GM19193 (cell line): ENCODE measurements around the gene ENTPD1.

Experiments used
- POLR2A ChIP-seq: IDR thresholded peaks from 4 replicates; pipeline ENCODE4 v1.6.1; 2011; ENCODE audit not compliant: insufficient read depth, insufficient read length; ENCODE audit errors: extremely low read depth

The ENTPD1 gene

GRCh38 chr10:95788830-95789229 lies 32.9 kb downstream of the ENTPD1 start:
- TF ChIP-seq POLR2A: no peak

DNA sequence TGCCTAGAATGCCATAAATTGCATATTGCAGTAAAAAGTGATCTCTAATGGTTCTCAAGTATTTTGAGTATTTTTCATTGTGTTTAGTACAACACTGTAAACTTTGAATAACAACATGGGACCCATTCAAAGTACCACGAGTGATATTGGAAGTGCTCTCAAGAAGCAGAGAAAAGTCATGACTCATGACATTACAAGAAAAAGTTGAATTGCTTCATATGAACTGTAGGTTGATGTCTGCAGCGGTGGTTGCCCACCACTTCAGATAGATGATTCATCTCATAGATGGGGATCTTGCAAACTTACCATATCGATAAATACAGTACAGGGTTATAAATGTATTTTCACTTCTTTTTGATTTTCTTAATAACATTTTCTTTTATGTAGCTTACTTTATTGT lies 33.9 kb downstream of the ENTPD1 start:
- TF ChIP-seq POLR2A: no peak

- peak; percentile 38 for TF ChIP-seq POLR2A
Observed at GRCh38 chr10:95790982-95791381, 35.0 kb downstream of the ENTPD1 start.

DNA sequence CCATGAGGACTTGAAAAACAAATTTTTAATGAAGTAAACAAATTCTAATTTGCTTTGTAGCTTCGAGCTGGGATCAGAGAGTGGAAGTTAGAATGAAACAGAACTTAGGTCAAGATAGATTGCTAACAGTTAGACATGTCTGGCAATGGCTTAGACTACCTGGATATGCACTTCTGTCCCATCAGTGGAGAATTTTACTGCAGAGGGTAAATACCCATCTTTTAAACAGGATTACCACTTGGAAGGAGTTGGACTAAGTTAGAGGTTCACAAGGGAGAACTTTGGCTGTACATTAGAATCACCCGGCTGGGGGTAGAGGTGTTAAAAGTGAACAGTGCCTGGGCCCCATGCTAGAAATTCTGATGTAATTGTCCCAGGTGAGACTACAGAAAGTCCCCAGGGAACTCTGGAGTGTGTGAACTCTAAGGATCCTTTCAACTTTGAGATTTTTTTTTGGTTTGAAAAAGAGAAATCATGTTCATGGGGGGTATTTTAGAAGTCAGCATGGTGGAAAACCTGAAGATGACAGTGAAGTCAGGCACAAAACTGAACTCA lies 35.5 kb downstream of the ENTPD1 start:
- TF ChIP-seq POLR2A: peak; percentile 27

DNA sequence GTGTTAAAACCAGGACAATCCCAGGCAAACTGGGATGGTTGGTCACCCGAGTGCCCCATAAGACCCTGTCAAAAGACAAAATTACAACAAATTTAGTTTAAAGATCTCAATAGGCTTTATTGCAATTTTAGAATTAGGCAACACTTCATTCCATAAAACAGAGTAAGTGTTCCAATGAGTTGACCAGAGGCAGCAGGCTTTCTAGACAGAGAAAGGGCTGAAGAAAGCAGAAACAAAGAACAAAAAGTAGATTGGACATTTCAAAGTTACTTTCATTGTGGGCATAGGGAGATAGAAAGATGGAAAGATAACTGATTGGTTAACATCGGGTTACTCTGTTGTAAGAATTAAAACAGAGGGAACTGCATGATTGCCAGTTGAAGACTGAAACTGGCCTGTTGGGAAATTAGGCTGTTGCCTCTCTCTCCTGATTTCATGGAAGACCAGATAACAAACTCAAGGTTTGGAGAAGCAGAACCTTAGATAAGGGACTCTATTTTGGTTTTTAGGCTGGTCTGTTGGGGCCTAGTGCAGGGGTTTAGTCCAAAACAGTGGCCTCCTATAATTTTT lies 36.3 kb downstream of the ENTPD1 start:
- TF ChIP-seq POLR2A: no peak

DNA sequence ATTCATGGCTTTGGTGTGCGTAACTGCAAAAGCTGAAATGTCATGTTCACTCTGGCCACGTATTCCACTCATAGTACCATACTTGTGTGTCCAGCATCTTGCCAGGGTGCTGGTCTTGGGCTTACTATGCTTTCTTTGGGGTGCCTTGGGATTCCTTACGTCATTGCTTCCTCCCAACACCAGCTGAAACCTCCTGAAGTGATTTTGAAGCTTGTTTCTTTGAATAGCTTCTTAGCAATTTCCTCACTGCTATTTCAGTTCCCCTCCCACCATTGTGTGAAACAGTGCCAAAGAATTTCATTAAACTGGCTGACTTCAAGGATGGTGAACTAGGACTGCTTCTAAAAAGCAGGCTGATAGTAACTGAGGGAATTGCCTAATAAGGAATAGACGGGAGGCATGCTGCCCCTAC lies 36.9 kb downstream of the ENTPD1 start:
- TF ChIP-seq POLR2A: no peak

DNA sequence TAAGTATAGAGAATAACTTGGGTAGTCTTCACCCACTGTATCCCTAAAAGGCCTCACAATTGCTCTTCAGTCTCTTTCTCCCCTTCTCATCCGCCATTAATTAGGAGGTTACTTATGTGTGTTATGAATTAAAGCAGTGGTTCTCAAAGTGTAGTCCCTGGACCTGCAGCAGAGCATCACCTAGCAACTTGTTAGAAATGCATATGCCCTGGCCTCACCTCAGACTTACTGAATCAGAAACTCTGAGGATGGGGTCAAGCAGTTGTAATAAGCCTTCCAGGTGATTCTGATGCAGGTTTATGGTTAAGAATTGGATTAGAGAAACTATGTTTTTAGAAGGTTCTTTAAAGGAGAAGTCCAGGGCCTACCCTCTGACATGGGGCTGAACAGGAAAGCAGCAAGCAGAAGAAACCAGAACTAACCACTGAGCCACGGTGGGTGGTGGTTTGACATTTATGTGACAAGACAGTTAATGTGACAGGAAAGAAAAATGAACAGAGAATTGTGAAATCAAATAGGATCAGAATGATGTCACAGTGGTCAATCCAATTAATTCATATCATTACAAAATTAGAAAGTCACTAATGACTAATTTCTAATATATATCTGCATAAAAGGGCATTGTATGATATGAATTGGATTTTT lies 37.6 kb downstream of the ENTPD1 start:
- TF ChIP-seq POLR2A: no peak

GRCh38 chr10:95794195-95794594 lies 38.2 kb downstream of the ENTPD1 start:
- TF ChIP-seq POLR2A: no peak

DNA sequence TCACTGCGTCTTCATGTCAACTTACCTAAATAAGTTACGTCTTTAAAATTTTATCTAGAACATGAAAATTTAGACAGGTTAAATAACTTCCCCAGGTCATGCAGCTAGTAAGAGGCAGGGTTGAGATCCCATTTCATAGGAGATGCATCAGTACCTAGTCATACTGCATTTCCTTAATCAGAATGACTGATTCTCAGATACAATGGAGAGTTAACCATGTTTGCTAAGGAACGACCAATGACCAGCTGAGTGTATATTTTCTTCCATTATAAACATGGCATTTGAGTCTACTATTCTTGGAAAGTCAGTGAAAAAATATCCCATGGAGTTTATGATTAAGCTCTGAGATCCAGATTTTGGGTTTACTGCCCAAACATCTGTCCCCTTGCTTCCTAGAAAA lies 39.6 kb downstream of the ENTPD1 start:
- TF ChIP-seq POLR2A: no peak

- no peak for TF ChIP-seq POLR2A
Observed at GRCh38 chr10:95796504-95796903, 40.5 kb downstream of the ENTPD1 start.

DNA sequence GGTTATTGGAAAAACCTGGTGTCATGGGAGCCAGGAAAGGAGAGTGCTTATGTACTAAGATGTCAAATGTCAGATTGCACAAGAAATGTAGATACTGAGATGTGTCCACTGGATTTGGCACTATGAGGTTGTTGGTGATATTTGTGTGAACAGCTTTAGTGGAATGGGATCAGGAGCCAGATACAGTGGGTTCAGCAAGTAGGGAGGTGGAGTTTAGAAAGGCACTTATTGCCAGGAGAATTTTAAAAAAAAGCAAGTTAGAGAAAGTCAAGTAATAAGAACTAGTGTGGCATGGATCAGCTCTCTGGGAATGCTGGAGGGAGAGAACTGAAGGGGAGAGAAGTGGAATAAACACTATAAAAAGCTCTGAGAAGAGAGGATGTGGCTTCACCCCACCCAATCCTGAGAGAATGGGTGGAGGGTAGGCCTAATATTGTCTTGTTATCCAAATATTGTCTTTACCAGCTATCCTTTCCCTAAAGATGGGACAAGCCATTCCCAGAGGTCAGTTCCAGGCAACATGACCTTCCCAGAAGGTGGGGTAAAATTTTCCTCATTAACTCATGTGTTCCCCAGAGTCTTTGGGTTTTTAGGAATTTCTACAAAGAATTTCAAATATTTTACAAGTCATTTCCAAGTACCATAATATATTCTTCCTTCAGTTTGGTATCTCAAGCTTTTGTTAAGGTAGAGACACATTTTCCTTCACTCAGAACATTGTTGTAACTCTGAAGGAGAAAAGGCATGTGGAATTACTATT lies 42.3 kb downstream of the ENTPD1 start:
- TF ChIP-seq POLR2A: no peak

- no peak for TF ChIP-seq POLR2A
Observed at GRCh38 chr10:95809370-95810197, 53.6 kb downstream of the ENTPD1 start.

DNA sequence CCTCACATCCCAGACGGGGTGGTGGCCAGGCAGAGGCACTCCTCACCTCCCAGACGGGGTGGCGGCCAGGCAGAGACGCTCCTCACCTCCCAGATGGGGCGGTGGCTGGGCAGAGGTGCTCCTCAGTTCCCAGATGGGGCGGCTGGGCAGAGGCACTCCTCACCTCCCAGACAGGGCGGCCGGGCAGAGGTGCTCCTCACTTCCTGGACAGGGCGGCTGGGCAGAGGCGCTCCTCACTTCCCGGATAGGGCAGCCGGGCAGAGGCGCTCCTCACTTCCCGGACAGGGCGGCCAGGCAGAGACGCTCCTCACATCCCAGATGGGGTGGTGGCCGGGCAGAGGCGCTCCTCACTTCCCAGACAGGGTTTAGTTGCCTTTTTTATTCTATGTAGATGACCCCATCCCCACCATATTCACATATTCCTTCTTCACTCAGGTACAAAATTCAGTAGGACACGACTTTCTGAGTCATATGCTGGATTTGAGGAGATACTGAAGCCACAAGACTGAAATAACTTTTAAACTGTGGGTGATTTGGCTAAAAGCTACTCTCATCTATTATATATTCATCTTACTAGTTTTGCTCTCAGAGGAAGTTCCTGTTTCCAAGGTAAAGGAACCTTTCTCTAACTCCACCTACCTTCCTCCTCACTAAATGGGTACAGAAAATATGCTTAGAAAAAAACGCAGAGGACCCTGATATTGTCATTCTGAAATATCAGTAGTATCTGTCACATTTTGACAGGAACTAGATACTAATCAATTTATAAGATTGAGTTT lies 54.4 kb downstream of the ENTPD1 start:
- no peak for TF ChIP-seq POLR2A

DNA sequence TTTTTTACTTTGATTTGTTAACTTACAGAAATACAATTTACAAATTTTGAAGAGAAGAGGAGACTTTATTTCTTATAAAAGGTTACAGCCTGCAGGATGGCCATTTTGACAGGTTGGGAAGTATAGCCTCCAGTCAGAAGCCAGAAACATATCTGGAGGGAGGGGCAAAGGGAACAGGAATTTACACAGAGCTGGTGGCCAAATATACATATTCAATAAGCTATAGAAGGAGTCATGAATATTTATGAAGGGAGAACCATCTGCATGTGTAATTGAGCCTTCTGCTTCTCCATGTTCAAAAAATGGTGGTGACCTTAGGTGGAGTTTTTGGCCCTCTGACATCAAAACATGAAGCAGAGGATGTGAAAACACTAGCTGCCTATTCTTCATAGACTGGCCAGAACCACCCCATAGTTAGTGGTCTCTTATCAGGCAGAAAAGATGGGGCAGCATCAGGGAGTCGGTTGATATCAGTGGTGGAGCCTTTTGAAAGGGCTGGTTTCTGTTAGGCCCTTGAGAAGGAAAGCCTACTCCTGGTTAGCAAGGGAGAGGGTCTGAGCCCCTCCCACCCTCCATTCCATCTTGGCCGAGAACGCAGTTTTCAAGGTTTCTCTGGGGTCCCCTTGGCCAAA lies 57.2 kb downstream of the ENTPD1 start:
- no peak for TF ChIP-seq POLR2A
